Activated CD4-positive, alpha-beta T cell treated with anti-CD3 and anti-CD28 coated beads, Interleukin-2, amount 10 ng/mL, durations not matched to agents 7 days and 5 days (primary cell): Measurements from ENCODE around the gene PCMTD2. TPM values are rescaled to one million over a fixed set of nuclear protein-coding genes. Genes with fewer than 3 reads are reported as not detected.
A peak's percentile ranks its signal among the peaks of the same experiment; 100 is the strongest.

Source experiments
- CTCF ChIA-PET: fragments of 350-600 bp; sonication (Branson Sonifier 250); formaldehyde crosslinking; loops from one replicate; lab custom pipeline; 2021; ENCODE audit warnings: antibody characterized with exemption; lab: Charles Lee
- POLR2A ChIA-PET: fragments of 350-600 bp; sonication (Branson Sonifier 250); formaldehyde crosslinking; loops from one replicate; lab custom pipeline; 2021; ENCODE audit warnings: antibody characterized with exemption; lab: Charles Lee
- DNase-seq: peaks from one replicate; pipeline ENCODE4 v3.0.0-alpha.2; 2020
- H3K27ac Mint-ChIP-seq: one replicate; pipeline ENCODE4 v1.8.0; 2021; ENCODE audit warnings: mild to moderate bottlenecking, moderate library complexity, mixed read lengths
- H3K27me3 Mint-ChIP-seq: one replicate; pipeline ENCODE4 v1.8.0; 2021; ENCODE audit warnings: mixed read lengths
- H3K36me3 Mint-ChIP-seq: one replicate; pipeline ENCODE4 v1.8.0; 2021; ENCODE audit warnings: low read depth, mixed read lengths
- H3K4me1 Mint-ChIP-seq: one replicate; pipeline ENCODE4 v1.8.0; 2021; ENCODE audit warnings: mixed read lengths
- H3K4me3 Mint-ChIP-seq: one replicate; pipeline ENCODE4 v1.8.0; 2021; ENCODE audit warnings: mild to moderate bottlenecking, moderate library complexity, mixed read lengths
- H3K9me3 Mint-ChIP-seq: one replicate; pipeline ENCODE4 v1.8.0; 2021; ENCODE audit warnings: mixed read lengths
- total RNA-seq, 2 experiments: library from RNA; stranded (reverse); gene quantifications; one replicate each; pipeline ENCODE4 v1.2.3, GENCODE V29; 2021

PCMTD2 gene
- total RNA-seq, 2 experiments from 2014 or later: 68.4 to 69.3 TPM

- H3K4me1 Mint-ChIP-seq: no peaks in the 10 kb centered on the region
- H3K9me3 Mint-ChIP-seq: no peaks in the 10 kb centered on the region
- no peak overlapping the region for H3K4me3 Mint-ChIP-seq
- no peak overlapping the region for H3K27ac Mint-ChIP-seq
- peaks cover 3% of the 10 kb centered on the region for H3K27me3 Mint-ChIP-seq
- no peak for DNase-seq
- H3K36me3 Mint-ChIP-seq: no peaks in the 10 kb centered on the region
- ChIA-PET POLR2A (no interaction called here), CTCF (interaction anchor here (1.9 kb wide), 1 partner anchor 41 kb away, joined by 8 read pairs; no protein-coding TSS in a partner anchor)
Observed at GRCh38 chr20:64244870-64245603, 10.5 kb upstream of the PCMTD2 start.

GRCh38 chr20:64245746-64246595 is 9.6 kb upstream of the PCMTD2 start:
- Mint-ChIP-seq H3K36me3 (no peaks in the 10 kb centered on the region), H3K9me3 (no peaks in the 10 kb centered on the region), H3K27me3 (peaks cover 10% of the 10 kb centered on the region), H3K4me1 (no peaks in the 10 kb centered on the region), H3K4me3 (no peak overlapping the region), H3K27ac (no peak overlapping the region)
- no peak for DNase-seq
- ChIA-PET POLR2A (no interaction called here), CTCF (interaction anchor here (1.9 kb wide), 1 partner anchor 40 kb away, joined by 8 read pairs; no protein-coding TSS in a partner anchor)

GRCh38 chr20:64246616-64247306 is 8.8 kb upstream of the PCMTD2 start:
- Mint-ChIP-seq H3K36me3 (no peaks in the 10 kb centered on the region), H3K4me3 (no peak overlapping the region), H3K9me3 (no peaks in the 10 kb centered on the region), H3K4me1 (no peaks in the 10 kb centered on the region), H3K27me3 (peaks cover 14% of the 10 kb centered on the region), H3K27ac (no peak overlapping the region)
- ChIA-PET POLR2A (no interaction called here), CTCF (interaction anchor here (3.9 kb wide), 1 partner anchor 39 kb away, joined by 13 read pairs; no protein-coding TSS in a partner anchor)
- no peak for DNase-seq

- Mint-ChIP-seq H3K27me3 (peaks cover 17% of the 10 kb centered on the region), H3K36me3 (no peaks in the 10 kb centered on the region), H3K27ac (no peak overlapping the region), H3K4me1 (no peaks in the 10 kb centered on the region), H3K9me3 (no peaks in the 10 kb centered on the region), H3K4me3 (no peak overlapping the region)
- POLR2A ChIA-PET: no interaction called here
- CTCF ChIA-PET: interaction anchor here (3.9 kb wide), 1 partner anchor 39 kb away, joined by 13 read pairs; no protein-coding TSS in a partner anchor
- DNase-seq: no peak
Observed at GRCh38 chr20:64247307-64247618, 8.3 kb upstream of the PCMTD2 start.

- Mint-ChIP-seq H3K36me3 (no peaks in the 10 kb centered on the region), H3K4me1 (no peaks in the 10 kb centered on the region), H3K9me3 (no peaks in the 10 kb centered on the region), H3K4me3 (no peak overlapping the region), H3K27ac (no peak overlapping the region), H3K27me3 (peaks cover 18% of the 10 kb centered on the region)
- CTCF ChIA-PET: interaction anchor here (3.9 kb wide), 1 partner anchor 38 kb away, joined by 13 read pairs; no protein-coding TSS in a partner anchor
- no peak for DNase-seq
- POLR2A ChIA-PET: no interaction called here
Observed at GRCh38 chr20:64247970-64248841, 7.3 kb upstream of the PCMTD2 start.

GRCh38 chr20:64250027-64250426 is 5.5 kb upstream of the PCMTD2 start:
- POLR2A ChIA-PET: no interaction called here
- CTCF ChIA-PET: interaction anchor here (3.9 kb wide), 1 partner anchor 36 kb away, joined by 13 read pairs; no protein-coding TSS in a partner anchor

GRCh38 chr20:64253000-64253383 is 2.6 kb upstream of the PCMTD2 start:
- Mint-ChIP-seq H3K36me3 (no peaks in the 10 kb centered on the region), H3K9me3 (no peaks in the 10 kb centered on the region), H3K27ac (no peak overlapping the region), H3K4me3 (no peak overlapping the region), H3K4me1 (peaks cover 27% of the 10 kb centered on the region), H3K27me3 (peaks cover 18% of the 10 kb centered on the region)
- POLR2A ChIA-PET: no interaction called here
- no peak for DNase-seq
- CTCF ChIA-PET: interaction anchor here (1.6 to 9.8 kb wide), 3 partner anchors 9 to 31 kb away, joined by 3 to 93 read pairs (median 4); no protein-coding TSS in a partner anchor

More at GRCh38 chr20:64250027-64250426, 5.5 kb upstream of the PCMTD2 start:
- Mint-ChIP-seq H3K4me1 (peaks cover 8% of the 10 kb centered on the region), H3K27ac (no peak overlapping the region), H3K36me3 (no peaks in the 10 kb centered on the region), H3K4me3 (no peak overlapping the region), H3K9me3 (no peaks in the 10 kb centered on the region), H3K27me3 (peaks cover 18% of the 10 kb centered on the region)
- no peak for DNase-seq

GRCh38 chr20:64253443-64253842 is 2.1 kb upstream of the PCMTD2 start:
- CTCF ChIA-PET: interaction anchor here (1.6 to 9.8 kb wide), 2 partner anchors 8 to 31 kb away, joined by 3 to 93 read pairs; no protein-coding TSS in a partner anchor

GRCh38 chr20:64254156-64254555 is 1.4 kb upstream of the PCMTD2 start:
- H3K4me3 Mint-ChIP-seq: peak overlapping the region; percentile 61
- no peak for DNase-seq
- H3K36me3 Mint-ChIP-seq: no peaks in the 10 kb centered on the region
- ChIA-PET POLR2A (no interaction called here), CTCF (interaction anchor here (9.8 kb wide), 1 partner anchor 30 kb away, joined by 93 read pairs; no protein-coding TSS in a partner anchor)
- H3K27ac Mint-ChIP-seq: peak overlapping the region; percentile 67
- peaks cover 38% of the 10 kb centered on the region for H3K4me1 Mint-ChIP-seq
- no peaks in the 10 kb centered on the region for H3K9me3 Mint-ChIP-seq
- peaks cover 18% of the 10 kb centered on the region for H3K27me3 Mint-ChIP-seq

More at GRCh38 chr20:64253443-64253842, 2.1 kb upstream of the PCMTD2 start:
- Mint-ChIP-seq H3K9me3 (no peaks in the 10 kb centered on the region), H3K4me3 (no peak overlapping the region), H3K27me3 (peaks cover 18% of the 10 kb centered on the region), H3K4me1 (peaks cover 31% of the 10 kb centered on the region), H3K27ac (no peak overlapping the region), H3K36me3 (no peaks in the 10 kb centered on the region)
- POLR2A ChIA-PET: no interaction called here
- DNase-seq: no peak

GRCh38 chr20:64254571-64255360 is 782 bp upstream of the PCMTD2 start:
- ChIA-PET POLR2A (no interaction called here), CTCF (interaction anchor here (9.8 kb wide), 1 partner anchor 30 kb away, joined by 93 read pairs; no protein-coding TSS in a partner anchor)
- Mint-ChIP-seq H3K9me3 (no peaks in the 10 kb centered on the region), H3K27me3 (peaks cover 18% of the 10 kb centered on the region), H3K27ac (peak overlapping the region; percentile 84), H3K36me3 (peaks cover 2% of the 10 kb centered on the region), H3K4me1 (peaks cover 39% of the 10 kb centered on the region), H3K4me3 (peak overlapping the region; percentile 61)
- no peak for DNase-seq
